Cardiac atrium fibroblast (primary cell): Measurements from ENCODE around the gene FAM20B. TPM values are rescaled to one million over a fixed set of nuclear protein-coding genes. Genes with fewer than 3 reads are reported as not detected.

Experiments
- total RNA-seq: library from RNA; depleted of rRNA; stranded (reverse); fragments of >200 nt; gene quantifications from 2 replicates; pipeline ENCODE4 v1.2.3, GENCODE V29; 2015

The FAM20B gene, protein sequence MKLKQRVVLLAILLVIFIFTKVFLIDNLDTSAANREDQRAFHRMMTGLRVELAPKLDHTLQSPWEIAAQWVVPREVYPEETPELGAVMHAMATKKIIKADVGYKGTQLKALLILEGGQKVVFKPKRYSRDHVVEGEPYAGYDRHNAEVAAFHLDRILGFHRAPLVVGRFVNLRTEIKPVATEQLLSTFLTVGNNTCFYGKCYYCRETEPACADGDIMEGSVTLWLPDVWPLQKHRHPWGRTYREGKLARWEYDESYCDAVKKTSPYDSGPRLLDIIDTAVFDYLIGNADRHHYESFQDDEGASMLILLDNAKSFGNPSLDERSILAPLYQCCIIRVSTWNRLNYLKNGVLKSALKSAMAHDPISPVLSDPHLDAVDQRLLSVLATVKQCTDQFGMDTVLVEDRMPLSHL
- 22.8 and 23.1 TPM in 2 replicates for total RNA-seq

DNA sequence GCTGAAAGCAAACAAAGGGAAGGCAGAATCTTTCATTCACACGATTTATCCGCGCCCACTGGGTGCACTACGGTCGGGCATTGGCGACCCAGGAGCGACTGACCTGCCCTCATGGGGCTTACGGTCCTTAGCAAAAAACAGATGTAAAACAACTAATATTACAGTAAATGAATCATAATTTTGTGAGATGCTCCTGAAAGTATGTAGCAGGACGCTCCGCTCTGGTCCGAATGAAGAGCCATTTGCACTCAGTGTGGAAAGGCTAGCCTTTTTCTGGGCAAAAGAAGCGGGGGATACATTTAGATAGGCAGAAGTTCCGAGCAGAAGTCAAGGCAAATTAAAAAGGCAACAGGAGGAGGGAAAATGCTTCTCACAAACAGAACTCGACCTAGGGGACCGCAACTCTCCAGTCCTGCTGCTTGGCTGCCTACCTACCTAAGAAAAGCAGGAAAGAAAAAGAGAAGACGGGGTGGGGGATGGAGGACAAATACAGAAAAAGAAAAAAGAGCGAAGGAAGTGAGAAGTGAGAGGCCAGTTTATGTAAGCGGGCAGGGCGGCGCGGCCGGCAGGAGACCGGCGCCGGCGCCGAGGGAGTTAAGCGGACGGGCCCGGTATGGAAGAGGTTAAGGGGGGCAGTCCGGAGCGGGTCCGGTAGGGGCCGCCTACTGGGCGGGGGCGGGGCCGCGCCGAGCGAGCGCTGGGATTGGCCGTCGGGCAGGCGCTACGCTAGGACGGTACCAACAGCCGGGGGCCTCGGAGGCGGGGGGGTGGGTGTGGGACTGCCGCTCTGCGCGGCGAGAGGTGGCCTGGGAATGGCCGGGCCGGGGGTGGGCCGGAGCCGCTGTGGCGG, at the start of gene FAM20B:
Gene FAM20B, plus strand, starts transcription at position 770 of the 850 bp plus-strand sequence. CDS start 17,954 bp downstream, outside the sequence.

DNA sequence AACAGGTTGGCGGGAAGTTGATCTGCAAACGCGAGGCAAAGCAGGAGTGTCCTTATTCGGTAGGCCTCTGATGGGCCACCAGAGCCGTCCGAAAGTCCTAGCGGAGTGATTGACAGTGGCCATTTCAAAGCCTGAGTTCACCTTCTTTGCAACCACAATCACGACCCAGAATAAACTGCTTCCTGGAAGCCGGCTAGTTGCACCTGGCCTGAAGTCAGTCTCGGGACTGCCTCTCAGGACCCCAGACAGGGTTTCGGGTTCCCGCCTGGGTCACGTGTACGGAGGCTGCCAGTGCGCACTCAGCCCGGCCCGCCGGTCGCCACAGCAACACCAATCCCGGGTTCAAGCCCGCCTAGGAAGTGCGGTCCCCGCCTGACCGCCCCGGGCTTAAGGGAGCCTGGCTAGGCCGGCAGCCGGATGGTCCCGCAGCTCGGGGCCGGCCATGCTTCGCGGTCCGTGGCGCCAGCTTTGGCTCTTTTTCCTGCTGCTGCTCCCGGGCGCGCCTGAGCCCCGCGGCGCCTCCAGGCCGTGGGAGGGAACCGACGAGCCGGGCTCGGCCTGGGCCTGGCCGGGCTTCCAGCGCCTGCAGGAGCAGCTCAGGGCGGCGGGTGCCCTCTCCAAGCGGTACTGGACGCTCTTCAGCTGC, 56.1 kb downstream of the FAM20B start, which contains the start of gene TOR3A:
Gene TOR3A, plus strand, starts transcription at position 384 of the 646 bp plus-strand sequence. Its CDS starts 59 bp downstream, at position 443.

Other genes with a start within 250 kb of the FAM20B start
- 16.1 and 26.6 TPM in 2 replicates for gene ANGPTL1, start 154.8 kb upstream of the FAM20B start, total RNA-seq
- gene TOR3A, start 56.2 kb downstream of the FAM20B start, total RNA-seq = 15.0 and 107 TPM in 2 replicates
- 5.4 and 15.9 TPM in 2 replicates for gene ABL2, start 203.8 kb downstream of the FAM20B start, total RNA-seq